ENCODE data around the gene STIL. TPM values are rescaled to one million over a fixed set of nuclear protein-coding genes. Genes with fewer than 3 reads are reported as not detected.

STIL gene
- polyA plus RNA-seq, 1 donor: 15.1 TPM

DNA sequence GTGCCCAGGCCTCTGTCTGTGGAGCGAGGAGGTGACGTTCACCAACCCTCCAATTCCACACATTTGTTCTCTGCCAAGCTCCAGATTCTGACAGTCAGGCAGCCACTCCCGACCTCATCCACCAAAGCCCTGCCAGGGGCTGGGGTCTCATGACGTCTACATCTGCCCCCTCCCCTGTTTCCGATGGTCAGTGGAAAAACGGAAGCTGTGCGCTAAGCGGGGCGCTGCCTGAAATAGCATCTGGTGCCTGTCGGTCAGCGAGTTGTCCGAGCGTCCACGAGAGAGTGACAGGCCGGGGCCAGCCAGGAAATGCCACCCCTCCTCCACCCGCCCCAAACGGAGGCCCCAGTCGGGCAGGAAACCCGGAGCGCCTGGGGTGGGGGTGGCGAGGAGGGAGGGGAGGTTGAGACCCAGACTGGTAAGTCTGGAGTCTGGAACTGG lies 78.7 kb downstream of the STIL start:
- no peak for DNase-seq

DNA sequence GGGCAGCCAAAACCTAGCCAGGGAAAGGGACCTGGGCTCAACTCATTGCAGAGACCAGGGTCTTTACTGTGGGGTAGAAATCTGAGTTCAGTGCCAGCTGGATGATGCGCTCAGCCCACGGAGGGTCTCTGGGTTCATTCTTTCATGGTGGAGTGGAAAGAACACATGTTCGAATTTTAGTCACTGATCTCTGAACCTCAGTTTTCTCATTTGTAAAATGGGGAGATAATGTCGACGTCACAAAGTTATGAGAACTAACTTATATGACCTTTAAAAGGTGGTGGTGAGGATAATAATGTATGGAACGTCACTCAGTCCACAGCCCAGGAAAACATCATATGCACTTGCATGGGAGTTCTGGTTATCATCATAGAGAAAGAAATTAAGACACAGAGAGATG lies 80.8 kb downstream of the STIL start:
- DNase-seq: no peak

DNA sequence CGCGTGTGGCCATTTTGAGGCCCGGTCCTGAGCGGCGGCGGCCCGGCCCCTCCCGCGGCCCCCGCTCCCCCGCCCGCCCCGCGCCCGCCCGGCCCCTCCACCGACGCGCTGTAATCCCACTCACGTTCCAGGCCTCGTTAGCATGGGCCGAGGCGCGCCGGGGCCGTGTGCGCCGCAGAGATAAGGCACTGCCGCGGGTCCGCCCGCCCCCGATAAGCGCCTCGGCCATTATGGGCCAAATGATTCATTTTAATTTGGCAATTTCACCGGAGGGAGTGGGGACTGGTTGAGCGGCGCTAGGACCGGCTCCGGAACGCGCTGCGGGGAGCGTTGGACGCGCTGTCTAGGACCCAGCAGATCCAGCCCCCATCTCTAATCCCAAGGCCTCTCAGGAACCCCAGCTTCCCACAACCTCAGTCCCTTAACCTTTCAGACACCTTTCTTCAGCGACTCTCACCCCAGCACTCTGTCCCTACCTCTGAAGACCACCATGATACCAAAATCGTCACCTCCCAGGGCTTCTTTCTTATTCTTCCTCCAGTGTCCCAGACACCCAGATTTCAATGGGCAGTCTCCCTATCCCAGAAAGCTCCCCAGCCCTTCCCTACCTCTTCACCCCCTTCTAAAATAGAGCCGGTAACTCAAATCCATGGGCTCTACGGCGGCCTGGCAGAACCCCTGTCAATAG lies 81.6 kb downstream of the STIL start, which contains the start of gene TAL1:
Gene TAL1 (minus strand): TSS at position 39 of the 688 bp plus-strand sequence. CDS start 6,337 bp downstream, outside the sequence.
- DNase-seq: no peak

DNA sequence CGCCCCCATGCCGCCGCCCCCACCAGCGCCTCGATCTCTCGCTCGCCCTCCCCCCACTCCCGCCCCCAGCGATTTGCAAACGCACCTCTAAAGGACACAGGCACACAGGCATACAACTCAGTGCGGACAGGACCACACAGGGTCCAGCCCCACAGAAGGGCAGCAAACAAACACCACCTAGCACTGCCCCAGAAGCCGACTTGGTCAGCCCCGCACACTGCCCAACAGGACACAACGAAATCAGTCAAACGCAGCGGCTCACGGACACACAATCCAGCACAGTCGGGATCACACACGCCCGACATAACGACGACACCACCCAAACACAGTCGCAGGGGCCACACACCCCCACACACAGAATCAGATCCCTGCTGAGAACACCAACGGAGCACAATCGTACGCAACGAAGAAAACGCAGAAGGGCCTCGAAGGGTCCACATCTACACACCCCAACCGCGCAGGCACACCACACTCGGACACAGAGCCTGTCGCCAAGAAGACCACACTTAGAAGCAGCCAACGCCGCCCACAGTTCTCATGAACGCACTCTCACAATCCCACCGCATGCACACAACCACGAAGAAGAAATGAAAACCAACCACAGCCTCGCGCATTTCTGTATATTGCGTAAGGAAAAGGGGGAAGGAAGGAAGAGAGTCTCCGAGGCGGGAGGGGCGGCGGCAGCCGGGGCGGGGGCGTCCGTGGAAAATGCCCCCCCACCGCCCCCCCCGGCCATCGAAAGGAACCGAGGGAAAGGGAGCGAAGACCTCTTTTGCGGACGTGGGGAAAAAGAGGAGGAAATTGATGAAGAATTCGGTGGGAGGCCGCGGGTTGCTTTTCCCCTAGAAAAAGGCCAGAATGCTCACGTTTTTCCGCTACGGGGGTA lies 82.4 kb downstream of the STIL start:
- peak; percentile 45 for DNase-seq

DNA sequence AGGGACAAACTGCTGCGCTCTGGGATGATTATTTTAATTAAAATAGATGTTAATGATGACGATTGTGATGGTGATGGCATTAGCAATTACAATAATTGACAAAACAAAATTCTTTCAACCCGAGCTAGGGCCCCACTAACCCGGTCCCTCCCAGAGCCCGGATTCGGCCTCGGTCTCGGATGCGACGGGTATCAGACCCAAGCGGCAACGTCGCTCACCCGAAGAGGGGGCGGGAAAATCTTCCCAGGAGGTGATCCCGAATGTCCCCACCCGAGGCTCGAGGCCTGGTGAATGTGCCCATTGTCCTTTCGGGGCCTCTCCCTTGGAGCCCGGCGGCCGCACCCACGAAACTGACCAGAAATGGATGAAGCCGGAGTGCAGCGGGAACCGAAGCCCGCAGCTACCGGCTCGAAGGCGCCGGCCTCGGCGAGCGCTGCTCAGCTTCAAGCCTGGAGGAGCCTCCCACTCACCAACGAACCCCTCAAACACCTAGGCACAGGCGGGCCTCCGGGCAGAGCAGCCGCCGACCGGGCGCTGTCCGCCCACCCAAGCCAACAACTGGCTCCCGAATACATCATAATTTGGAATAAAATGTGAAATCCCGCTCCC lies 83.2 kb downstream of the STIL start:
- DNase-seq: no peak

DNA sequence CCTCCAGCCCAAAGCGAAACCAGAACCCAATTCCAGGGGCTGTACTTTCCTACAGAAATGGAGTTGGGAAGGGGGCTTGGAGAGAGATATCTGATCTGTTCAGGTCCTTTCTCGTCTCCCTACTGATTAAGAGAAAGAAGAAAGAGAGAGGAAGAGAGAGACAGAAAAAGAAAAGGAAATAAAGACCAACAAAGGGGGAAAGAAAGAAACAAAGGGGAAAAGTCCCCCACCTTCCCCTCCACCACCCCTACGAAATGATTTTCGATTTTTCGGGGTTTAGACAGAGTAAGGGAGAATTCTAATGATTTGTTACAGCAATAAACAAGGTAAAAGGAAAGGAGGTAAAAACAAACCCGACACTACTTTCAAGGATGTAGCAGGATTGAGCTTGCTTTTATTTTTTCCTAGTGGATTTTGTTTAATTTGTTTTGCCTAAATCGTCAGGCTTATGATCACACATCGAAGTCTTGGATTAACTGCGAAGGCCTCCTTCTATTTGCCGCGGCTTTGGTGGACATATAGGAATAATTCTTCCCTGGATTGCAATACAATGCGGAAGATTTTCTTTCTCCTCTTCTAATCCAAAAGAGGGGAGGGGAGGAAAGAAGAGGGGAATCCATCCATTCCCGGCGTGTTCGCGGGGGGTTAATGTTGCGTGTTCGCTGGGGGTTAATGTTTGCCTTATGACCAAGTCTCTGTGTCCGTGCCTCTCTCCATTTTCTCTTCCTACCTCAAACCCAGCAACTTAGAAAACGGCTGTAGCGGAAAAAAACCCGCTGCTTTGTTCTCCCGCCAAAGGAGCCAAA lies 83.9 kb downstream of the STIL start:
- no peak for DNase-seq

DNA sequence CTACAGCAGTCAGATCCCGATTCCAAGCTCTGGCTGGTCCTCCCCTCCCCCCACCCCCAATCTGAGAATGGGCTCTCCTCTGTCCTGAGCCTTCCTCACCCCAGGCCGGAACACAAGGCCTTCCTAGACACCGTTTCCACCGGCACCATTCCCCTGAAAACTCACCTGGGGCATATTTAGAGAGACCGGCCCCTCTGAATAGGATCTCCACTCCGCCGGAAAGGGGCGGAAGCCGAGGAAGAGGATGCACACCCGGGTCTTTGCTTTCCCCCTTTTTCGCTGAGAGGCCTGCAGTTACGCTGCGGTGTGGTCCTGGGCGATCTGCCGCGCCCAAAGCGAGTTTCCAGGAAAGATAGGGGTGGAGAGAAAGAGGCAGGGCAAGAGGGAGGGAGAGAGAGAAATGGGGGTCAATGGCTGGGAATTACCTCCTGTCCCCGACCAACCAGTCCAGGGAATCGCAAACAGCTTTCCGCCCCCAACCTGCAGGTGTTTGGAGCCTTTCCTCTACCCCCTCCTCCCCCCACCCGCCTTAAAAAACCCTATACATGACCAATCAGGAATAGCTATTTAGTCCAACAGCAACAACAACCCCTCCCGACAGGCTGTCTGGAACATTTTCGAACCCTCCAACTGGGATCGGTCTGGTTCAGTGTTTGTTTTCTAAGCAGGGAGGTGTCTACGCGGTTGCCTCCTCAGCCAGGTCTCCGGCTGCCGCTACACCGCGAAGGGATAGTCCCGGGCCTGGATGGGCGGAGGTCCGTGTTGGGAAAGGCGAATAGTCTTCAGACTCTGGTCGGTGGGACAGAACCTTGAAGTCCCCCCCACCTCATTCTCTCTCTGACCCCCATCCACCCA lies 84.7 kb downstream of the STIL start:
- DNase-seq: no peak

DNA sequence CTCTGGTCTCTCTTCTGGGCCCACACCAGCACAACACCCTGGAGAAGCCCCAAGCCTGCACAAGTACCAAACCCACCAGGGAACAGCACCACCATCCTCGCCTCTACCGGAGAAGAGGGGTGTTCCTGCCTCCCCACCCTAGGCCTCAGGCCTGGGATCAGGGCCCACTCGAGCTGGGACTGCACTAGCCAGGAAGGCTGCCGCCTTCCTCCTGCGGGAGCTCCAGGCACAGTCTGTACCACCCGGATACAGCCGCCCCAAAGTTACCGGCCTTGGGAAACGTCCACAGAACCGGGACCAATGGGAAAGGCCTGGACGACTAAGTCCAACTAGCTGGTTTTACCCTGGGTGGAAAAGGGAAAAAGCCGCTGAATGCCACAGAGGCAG lies 85.3 kb downstream of the STIL start:
- no peak for DNase-seq

DNA sequence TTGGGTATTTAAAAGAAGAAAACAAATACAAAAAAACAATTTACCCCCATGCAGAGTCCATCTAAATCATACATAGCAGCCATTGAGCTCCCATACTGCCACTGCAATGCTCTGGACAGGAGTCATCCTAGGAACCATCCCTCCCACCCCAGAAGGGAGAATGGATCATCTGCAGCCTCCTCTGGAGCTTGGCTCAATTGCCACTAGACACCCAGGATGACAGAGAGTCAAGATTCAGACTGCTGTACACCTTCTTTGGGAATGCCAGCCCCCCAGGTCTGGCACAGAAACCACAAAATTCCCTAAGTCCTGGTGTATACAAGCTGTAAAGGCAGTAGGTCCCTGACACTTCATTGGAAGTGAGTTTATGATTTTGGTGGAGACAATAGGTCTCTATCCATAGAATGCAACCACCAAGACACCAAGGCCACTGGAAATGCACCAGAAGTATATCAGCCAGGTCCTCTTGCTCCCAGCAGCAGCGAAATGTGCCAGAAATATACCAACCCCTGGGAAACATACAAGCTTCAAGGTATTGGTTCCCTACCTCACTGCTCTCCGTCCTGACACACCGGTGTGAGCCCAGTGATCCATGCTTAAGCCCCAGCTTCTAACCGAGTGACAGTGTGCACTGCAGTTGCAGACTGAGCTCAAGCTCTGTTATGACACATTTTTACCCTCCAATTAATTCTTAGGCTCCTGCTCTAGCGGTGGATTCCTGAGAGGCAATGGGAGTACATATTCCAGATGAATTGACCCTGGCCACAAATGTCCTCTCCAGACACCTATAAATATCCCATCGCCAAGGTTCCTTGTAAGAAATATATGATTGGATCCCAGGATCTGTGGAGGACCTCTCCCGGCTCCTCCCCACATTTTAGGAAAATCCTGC lies 86.4 kb downstream of the STIL start:
- DNase-seq: no peak

DNA sequence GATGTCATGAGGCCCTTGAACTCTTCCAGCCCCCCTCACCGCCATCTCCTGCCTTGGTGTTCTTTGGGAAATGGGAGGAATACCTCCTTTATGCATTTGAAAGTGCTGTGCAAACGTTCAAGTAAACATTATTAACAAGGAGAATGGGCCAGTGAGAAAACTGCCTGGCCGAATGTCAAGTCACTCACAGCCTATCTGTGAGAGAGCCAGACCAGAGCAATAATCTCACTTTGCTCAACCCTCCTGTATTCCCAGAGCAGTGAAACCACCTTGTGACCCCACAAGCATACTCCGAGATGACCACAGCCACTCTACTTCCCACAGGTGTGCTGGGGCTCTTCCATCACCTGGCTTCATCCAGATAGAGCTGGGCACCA lies 87.1 kb downstream of the STIL start:
- DNase-seq: no peak

DNA sequence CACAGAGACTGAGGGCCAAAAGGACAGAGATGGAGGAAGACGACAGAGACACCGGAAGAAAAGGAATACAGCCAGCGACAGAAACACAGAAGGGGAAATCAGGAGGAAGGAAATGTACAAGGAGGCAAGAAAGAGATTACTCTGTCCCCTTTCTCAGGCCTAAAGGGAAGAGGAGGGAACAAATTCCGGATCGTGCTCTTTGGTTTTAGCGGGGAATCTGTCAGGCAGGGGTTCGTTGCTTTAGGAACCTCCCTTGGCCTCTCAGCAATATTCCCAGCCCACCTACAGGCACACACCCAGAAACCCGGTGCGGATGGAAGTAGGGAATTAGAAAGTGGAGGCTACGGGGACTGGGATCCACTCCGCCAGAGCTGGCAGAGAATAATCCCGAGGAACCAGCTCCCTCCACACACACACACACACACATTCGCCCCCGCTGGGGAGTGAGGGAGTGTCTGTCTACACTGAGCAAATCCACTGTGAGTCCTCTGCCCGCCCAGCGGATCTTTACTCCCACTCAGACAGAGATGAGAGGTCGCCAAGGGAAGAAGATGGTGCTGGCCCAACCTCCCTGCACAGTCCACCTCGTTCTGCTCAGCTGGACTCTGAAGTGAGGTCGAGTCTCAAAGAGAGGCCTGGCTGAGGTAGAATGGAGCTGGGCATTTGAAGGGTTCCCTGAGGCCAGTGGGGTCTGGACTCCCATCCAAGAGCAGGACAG lies 87.7 kb downstream of the STIL start:
- DNase-seq: no peak

DNA sequence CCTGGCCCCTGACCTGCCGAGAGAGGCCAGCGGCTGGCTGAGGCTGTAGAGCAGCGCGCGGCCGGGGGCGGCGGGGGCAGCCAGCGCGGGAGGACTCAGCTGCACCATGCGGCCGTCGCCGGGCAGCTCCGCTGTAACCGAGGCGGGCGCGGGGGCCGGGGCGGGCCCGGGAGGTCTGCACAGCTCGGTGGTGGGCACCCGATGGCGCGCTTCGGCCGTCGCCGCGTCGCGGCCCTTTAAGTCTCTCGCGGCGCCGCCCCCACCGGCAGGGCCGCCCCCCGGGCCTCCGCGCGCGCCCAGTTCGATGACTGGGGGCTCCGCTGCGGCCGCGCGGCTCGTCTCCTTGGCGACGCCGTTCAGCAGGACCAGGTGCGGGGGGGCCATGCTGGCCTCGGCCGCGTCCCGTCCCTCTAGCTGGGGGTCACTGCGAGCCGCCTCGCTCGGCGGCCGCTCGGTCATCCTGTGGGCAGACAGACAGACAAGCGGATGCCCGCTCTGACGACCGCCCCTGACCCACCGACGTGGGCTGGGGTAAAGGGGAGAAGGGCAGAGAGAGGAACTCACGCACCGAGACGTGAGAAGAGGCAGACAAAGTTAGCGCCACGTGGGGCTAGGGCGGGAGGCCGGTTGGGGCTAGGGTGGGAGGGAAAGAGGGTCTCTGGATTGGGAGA lies 88.4 kb downstream of the STIL start:
- DNase-seq: no peak

DNA sequence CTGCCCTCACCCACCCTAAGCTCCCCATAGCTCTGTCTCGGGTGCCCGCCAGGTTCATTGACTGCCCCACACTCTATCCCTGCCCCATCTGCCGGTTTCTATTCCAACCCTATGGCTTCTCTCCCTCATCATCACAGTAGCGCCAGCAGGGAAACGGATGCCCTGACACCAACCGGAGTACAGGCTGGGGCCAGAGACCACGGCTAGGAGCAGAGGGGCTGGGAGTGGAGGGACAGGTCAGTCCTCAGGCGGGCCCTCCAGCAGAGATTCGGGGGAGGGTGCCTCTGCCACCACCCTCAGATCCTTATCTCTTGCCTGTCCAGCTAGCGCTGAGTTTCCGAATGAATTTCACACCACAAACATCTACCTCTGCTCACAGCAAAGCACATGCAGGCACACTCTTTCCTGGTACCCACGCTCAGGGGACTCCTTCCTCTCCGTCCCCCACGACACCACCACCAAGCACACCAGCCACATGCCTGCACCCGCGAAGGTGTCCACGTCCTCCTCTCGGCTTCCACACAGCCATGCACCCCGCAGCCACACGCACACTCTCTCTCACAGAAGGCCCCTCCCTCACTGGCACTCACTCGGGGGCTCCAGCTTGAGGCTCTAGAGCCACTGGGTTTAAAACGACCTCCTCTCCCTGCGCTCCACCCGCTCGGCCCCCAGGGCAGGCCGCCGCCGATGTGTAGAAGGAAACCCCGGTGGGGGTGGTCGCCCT lies 89.1 kb downstream of the STIL start:
- no peak for DNase-seq

DNA sequence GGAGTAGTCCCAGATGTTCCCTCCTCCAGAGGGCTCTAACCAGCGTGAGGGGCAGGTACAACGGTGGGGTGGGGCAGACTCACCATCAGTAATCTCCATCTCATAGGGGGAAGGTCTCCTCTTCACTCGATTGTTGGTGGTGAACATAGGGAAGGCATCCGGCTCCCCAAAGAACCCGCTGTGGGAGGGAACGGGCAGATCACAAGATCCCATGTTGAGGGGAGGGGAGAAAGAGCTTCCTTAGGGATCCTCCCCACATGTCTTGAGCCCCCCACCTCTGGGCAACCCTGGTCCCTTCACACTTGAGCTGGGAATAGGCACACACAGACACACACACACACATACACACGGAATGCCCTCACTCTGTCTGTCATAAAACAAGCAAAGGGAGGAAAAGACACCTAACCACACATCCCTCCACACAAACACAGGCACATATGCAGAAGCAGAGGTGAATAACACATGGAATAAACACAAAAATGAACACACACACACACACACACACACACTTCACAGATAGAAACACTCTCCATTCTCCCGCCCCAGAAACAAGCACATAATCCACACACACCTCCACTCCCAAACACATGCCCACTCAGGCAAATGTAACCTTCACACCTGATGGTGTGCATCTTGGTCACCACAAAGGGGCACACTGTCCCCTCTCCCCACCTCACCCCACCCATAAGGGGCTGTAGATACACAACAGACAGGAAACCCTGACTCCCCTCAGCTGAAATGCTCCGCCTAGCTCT lies 89.8 kb downstream of the STIL start:
- no peak for DNase-seq

DNA sequence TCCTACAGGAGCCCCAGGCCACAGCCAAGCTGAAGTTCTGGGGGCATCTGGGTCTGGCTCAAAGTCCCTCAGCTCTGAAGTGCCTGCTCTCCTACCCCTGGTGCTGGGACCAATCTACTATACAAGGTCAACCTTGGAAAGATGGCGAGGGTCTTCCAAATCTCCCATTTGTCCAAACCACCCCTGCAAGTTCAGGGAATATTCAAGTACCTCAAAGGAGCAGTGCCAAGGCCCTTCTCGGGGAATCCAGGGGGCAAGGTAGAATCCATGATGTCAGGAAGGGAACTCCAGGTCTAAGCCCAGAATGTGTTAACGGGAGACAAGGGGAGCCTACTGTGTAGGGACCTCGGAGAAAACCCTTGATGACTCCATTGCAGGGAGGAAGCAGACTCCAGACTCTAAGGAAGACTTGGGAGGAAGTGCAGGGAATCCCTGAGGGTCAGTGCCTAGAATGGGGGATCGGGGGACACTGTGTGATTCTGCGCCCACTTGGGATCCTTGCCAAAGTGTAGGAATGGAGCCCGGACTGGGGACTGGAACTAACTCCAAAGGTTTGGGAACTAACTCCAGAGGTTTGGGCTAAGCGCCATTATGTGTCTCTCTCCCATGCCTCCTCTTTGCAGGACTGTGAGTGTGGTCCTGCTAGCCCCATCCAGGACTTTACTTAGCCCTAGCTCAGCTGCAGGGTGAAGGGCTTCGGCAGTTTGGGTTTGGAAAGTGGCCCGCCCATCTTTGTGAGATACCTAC lies 90.6 kb downstream of the STIL start:
- DNase-seq: no peak

DNA sequence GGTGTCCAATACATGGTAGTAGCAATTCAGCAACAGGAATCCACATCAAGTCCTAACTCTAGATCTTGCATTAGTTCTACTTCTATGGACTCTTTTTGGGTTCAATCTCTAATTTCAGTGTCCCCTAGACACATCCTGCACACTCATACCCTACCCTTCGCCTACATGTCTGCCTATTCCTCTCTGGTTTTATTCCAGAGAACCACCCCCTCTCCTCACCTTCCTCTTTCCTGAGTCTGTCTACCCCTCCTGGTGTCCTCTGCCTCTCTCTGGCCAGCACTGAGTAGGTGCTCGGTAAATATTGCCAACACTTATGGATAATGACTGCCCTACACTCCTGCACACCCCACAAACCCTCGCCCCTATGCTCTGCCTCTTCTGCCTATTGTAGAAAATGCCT lies 91.5 kb downstream of the STIL start:
- no peak for DNase-seq
